ENCODE results near the gene PIEZO2.

PIEZO2 gene

GRCh38 chr18:10723496-10723895 is 425.9 kb downstream of the PIEZO2 start:
- no peak for DNase-seq

GRCh38 chr18:10718809-10719208 is 430.6 kb downstream of the PIEZO2 start:
- DNase-seq, result no peak

- no peak for DNase-seq
These were observed 433.6 kb downstream of the PIEZO2 start for GRCh38 chr18:10715791-10716190.

GRCh38 chr18:10713409-10713808 is 436.0 kb downstream of the PIEZO2 start:
- no peak for DNase-seq

- no peak for DNase-seq
These were observed 442.1 kb downstream of the PIEZO2 start for GRCh38 chr18:10707294-10707693.

GRCh38 chr18:10705786-10706185 is 443.6 kb downstream of the PIEZO2 start:
- DNase-seq, result no peak

- DNase-seq, result no peak
These were observed 444.1 kb downstream of the PIEZO2 start for GRCh38 chr18:10705291-10705690.

- no peak for DNase-seq
These were observed 447.2 kb downstream of the PIEZO2 start for GRCh38 chr18:10702206-10702605.

- DNase-seq, result no peak
These were observed 459.0 kb downstream of the PIEZO2 start for GRCh38 chr18:10690366-10690765.

GRCh38 chr18:10690035-10690329 is 459.4 kb downstream of the PIEZO2 start:
- no peak for DNase-seq

- no peak for DNase-seq
These were observed 459.9 kb downstream of the PIEZO2 start for GRCh38 chr18:10689236-10690034.

- DNase-seq, result no peak
These were observed 460.6 kb downstream of the PIEZO2 start for GRCh38 chr18:10688766-10689165.

GRCh38 chr18:10687161-10687925 is 462.0 kb downstream of the PIEZO2 start:
- DNase-seq, result no peak

GRCh38 chr18:10686308-10686707 is 463.1 kb downstream of the PIEZO2 start:
- no peak for DNase-seq

- no peak for DNase-seq
These were observed 463.9 kb downstream of the PIEZO2 start for GRCh38 chr18:10685484-10685883.

GRCh38 chr18:10682368-10682714 is 467.0 kb downstream of the PIEZO2 start:
- no peak for DNase-seq

- DNase-seq, result no peak
These were observed 467.6 kb downstream of the PIEZO2 start for GRCh38 chr18:10681581-10682367.

GRCh38 chr18:10680271-10680596 is 469.1 kb downstream of the PIEZO2 start:
- no peak for DNase-seq

GRCh38 chr18:10679557-10680270 is 469.7 kb downstream of the PIEZO2 start:
- no peak for DNase-seq

- DNase-seq, result no peak
These were observed 477.9 kb downstream of the PIEZO2 start for GRCh38 chr18:10671441-10671840.

- DNase-seq, result no peak
These were observed 478.5 kb downstream of the PIEZO2 start for GRCh38 chr18:10670856-10671255.

GRCh38 chr18:10669441-10670100 is 479.8 kb downstream of the PIEZO2 start:
- DNase-seq, result no peak

GRCh38 chr18:10663750-10664149 is 485.6 kb downstream of the PIEZO2 start:
- no peak for DNase-seq

Measured in CD4-positive, alpha-beta T cell treated with Interleukin-1 beta for 1 hour (primary cell).